Measurements from ENCODE around the gene DDX1.

GRCh38 chr2:15670981-15671380, 79.3 kb downstream of the DDX1 start:
- TF ChIP-seq CTCF (conservative IDR thresholded peaks at IDR 0.05; ENCODE audit: low read depth, low read length) (no peak), NFE2L2 (IDR thresholded peaks at IDR 0.05; ENCODE audit: low read depth, low read length) (no peak), FOS (IDR thresholded peaks at IDR 0.05; ENCODE audit: low read depth, low read length) (no peak)

Data from IMR-90 (cell line).